PC-9 (cell line): Measurements from ENCODE around the gene NUMB.

Source experiments
- EZH2 ChIP-seq: fragments of 200-600 bp; sonication (generic); IDR thresholded peaks from 2 replicates; pipeline ENCODE4 v1.8.0; 2017; ENCODE audit warnings: antibody characterized with exemption, low read depth
- TF ChIP-seq, protein P1 (sequence below): fragments of 200-600 bp; sonication (generic); conservative IDR thresholded peaks from 2 replicates; pipeline ENCODE4 v1.6.1; 2017; ENCODE audit warnings: mixed run types, antibody characterized with exemption, mild to moderate bottlenecking, moderate library complexity

- TF ChIP-seq, protein P1, sequence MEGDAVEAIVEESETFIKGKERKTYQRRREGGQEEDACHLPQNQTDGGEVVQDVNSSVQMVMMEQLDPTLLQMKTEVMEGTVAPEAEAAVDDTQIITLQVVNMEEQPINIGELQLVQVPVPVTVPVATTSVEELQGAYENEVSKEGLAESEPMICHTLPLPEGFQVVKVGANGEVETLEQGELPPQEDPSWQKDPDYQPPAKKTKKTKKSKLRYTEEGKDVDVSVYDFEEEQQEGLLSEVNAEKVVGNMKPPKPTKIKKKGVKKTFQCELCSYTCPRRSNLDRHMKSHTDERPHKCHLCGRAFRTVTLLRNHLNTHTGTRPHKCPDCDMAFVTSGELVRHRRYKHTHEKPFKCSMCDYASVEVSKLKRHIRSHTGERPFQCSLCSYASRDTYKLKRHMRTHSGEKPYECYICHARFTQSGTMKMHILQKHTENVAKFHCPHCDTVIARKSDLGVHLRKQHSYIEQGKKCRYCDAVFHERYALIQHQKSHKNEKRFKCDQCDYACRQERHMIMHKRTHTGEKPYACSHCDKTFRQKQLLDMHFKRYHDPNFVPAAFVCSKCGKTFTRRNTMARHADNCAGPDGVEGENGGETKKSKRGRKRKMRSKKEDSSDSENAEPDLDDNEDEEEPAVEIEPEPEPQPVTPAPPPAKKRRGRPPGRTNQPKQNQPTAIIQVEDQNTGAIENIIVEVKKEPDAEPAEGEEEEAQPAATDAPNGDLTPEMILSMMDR: no peak
- no peak for TF ChIP-seq EZH2
Measured at GRCh38 chr14:73236157-73236556, 222.2 kb downstream of the NUMB start.
